SU-DHL-6 (cell line): ENCODE results near the gene ZCCHC17.

Experiments used
- EZH2phosphoT487 ChIP-seq: fragments of 200-600 bp; sonication (generic), shearing (Covaris generic); conservative IDR thresholded peaks from 2 replicates; pipeline ENCODE4 v1.6.1; 2018; ENCODE audit warnings: mild to moderate bottlenecking, antibody characterized with exemption, low read length, moderate library complexity, mixed read lengths
- TF ChIP-seq, protein P1 (sequence below): fragments of 200-600 bp; sonication (generic); IDR thresholded peaks from one replicate; pipeline ENCODE4 v1.5.1; 2017; ENCODE audit warnings: antibody characterized with exemption, mild to moderate bottlenecking, low read length, moderate library complexity; ENCODE audit not compliant: insufficient read depth, poor library complexity, severe bottlenecking

DNA sequence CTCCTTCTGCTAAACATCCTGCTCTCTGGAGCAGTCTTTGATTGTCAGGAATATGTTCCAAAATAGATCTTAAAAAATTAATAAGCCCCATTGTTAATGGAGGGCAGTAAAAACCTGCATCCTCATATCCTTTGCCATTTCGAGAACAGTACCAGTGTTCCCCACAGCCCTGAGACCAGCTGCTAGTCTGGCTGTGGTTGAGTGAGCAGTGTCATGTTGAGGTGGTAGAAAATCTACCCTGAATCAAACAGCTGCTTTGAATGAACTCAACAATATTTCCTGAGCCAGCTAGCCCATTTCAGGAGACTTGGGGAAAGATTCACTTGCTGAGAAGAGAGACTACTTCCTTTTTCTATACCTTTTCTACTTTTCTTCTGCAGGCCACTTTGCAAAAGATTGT is 51.6 kb downstream of the ZCCHC17 start:
- TF ChIP-seq, protein P1, sequence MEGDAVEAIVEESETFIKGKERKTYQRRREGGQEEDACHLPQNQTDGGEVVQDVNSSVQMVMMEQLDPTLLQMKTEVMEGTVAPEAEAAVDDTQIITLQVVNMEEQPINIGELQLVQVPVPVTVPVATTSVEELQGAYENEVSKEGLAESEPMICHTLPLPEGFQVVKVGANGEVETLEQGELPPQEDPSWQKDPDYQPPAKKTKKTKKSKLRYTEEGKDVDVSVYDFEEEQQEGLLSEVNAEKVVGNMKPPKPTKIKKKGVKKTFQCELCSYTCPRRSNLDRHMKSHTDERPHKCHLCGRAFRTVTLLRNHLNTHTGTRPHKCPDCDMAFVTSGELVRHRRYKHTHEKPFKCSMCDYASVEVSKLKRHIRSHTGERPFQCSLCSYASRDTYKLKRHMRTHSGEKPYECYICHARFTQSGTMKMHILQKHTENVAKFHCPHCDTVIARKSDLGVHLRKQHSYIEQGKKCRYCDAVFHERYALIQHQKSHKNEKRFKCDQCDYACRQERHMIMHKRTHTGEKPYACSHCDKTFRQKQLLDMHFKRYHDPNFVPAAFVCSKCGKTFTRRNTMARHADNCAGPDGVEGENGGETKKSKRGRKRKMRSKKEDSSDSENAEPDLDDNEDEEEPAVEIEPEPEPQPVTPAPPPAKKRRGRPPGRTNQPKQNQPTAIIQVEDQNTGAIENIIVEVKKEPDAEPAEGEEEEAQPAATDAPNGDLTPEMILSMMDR, result no peak
- no peak for TF ChIP-seq EZH2phosphoT487
